A549 (cell line): Measurements from ENCODE around the gene APOBEC3C. TPM values are rescaled to one million over a fixed set of nuclear protein-coding genes. Genes with fewer than 3 reads are reported as not detected.

ENCODE experiments used
- ATAC-seq, 2 experiments: fragments of 200-7000 bp in 1 of 2; fragments of >200 bp in 1 of 2; cut with Nextera tagmentation in 1 of 2; cut with Tn5 transposase in 1 of 2; 3 replicates each; pipeline versions ENCODE4 v1.8.0 to v1.9.1; 2018 to 2020; ENCODE audit warnings: mild to moderate bottlenecking in 1 of 2, moderate library complexity in 1 of 2
- CTCF ChIA-PET: fragments of 300-600 bp; sonication (Branson Sonifier 250); formaldehyde crosslinking; extraction: SDS; loops from one replicate; lab custom pipeline; 2021; ENCODE audit warnings: antibody characterized with exemption, inconsistent platforms; lab: Yijun Ruan, JAX
- POLR2A ChIA-PET: fragments of 350-600 bp; formaldehyde crosslinking; extraction: SDS; loops from one replicate; lab custom pipeline; 2021; ENCODE audit warnings: antibody characterized with exemption, inconsistent platforms; lab: Yijun Ruan, JAX
- DNase-seq, 2 experiments: peaks; one replicate each; pipeline versions ENCODE4 v3.0.0 to v3.0.0-alpha.2; 2011 to 2016; ENCODE audit warnings: low read depth in 1 of 2, low spot score in 1 of 2
- FAIRE-seq: peaks from 2 replicates; lab custom pipeline; 2011; peaks lifted over from hg19 to GRCh38; lab: Jason Lieb, UNC
- H3K27ac ChIP-seq, 2 experiments: fragments of >200 bp; sonication (Bioruptor Twin); formaldehyde crosslinking; 3 replicates each; pipeline ENCODE4 v1.5.1; 2016 to 2017
- H3K4me1 ChIP-seq: fragments of >200 bp; sonication (Bioruptor Twin); formaldehyde crosslinking; 3 replicates; pipeline ENCODE4 v1.6.1; 2016
- H3K4me2 ChIP-seq: fragments of >200 bp; sonication (Bioruptor Twin); formaldehyde crosslinking; 3 replicates; pipeline ENCODE4 v1.6.1; 2016
- H3K4me3 ChIP-seq: fragments of >200 bp; sonication (Bioruptor Twin); formaldehyde crosslinking; 3 replicates; pipeline ENCODE4 v1.5.1; 2016
- H3K9me3 ChIP-seq: fragments of >200 bp; sonication (Bioruptor Twin); formaldehyde crosslinking; 3 replicates; pipeline ENCODE4 v1.6.1; 2016
- BHLHE40 ChIP-seq: IDR thresholded peaks from 2 replicates; pipeline ENCODE4 v1.6.1; 2012; ENCODE audit warnings: low read depth, low read length, inconsistent platforms
- EHMT2 ChIP-seq: fragments of 200-600 bp; sonication (generic); IDR thresholded peaks from 2 replicates; pipeline ENCODE4 v1.6.1; 2016; ENCODE audit warnings: antibody characterized with exemption, low read depth, mild to moderate bottlenecking, moderate library complexity
- FOXS1 ChIP-seq: fragments of 250-450 bp; sonication (Bioruptor Pico); IDR thresholded peaks from 2 replicates; pipeline ENCODE4 v1.5.0; 2020; ENCODE audit warnings: mild to moderate bottlenecking, moderate library complexity
- HOXB13 ChIP-seq: fragments of 250-450 bp; sonication (Bioruptor Pico); IDR thresholded peaks from 2 replicates; pipeline ENCODE4 v1.5.0; 2020; ENCODE audit warnings: low read depth, mild to moderate bottlenecking, moderate library complexity
- NPAS2 ChIP-seq: fragments of 250-450 bp; sonication (Bioruptor Pico); IDR thresholded peaks from 2 replicates; pipeline ENCODE4 v1.8.0; 2022; ENCODE audit warnings: mild to moderate bottlenecking, moderate library complexity, borderline replicate concordance
- NR3C1 ChIP-seq: fragments of >200 bp; sonication (Bioruptor Twin); formaldehyde crosslinking; IDR thresholded peaks from 3 replicates; pipeline ENCODE4 v1.6.1; 2017
- POLR2AphosphoS2 ChIP-seq: conservative IDR thresholded peaks from 2 replicates; pipeline ENCODE4 v1.6.1; 2012; ENCODE audit warnings: low read length, improper control_type of control experiment, inconsistent platforms
- RAD21 ChIP-seq, 2 experiments: fragments of >200 bp in 1 of 2; sonication (Bioruptor Twin) in 1 of 2; formaldehyde crosslinking in 1 of 2; IDR thresholded peaks in 1 of 2; conservative IDR thresholded peaks in 1 of 2; 2 replicates in 1 of 2; 3 replicates in 1 of 2; pipeline ENCODE4 v1.6.1; 2012 to 2018; ENCODE audit warnings: inconsistent platforms in 1 of 2
- WGBS: methylation state at CpG from one replicate; pipeline ENCODE4 v1.1.6; 2017; ENCODE audit errors: missing lambda C conversion rate; 5-methylcytosine and 5-hydroxymethylcytosine counted together
- polyA plus RNA-seq, 4 experiments: library from polyadenylated mRNA; depleted of rRNA in 3 of 4; stranded (reverse); fragments of >200 nt; fragmentation: RNase III in 1 of 4; extraction: RNeasy Plus Mini Kit Qiagen cat#74134 plus additional on column Dnase treatment in 1 of 4; gene quantifications; 2 replicates in 3 of 4; 3 replicates in 1 of 4; pipeline ENCODE4 v1.2.3, GENCODE V29; 2011 to 2017

The APOBEC3C gene
- polyA plus RNA-seq, 2 of the 4 experiments (the other 2 are of a cell fraction): 15.1 to 31.7 TPM

DNA sequence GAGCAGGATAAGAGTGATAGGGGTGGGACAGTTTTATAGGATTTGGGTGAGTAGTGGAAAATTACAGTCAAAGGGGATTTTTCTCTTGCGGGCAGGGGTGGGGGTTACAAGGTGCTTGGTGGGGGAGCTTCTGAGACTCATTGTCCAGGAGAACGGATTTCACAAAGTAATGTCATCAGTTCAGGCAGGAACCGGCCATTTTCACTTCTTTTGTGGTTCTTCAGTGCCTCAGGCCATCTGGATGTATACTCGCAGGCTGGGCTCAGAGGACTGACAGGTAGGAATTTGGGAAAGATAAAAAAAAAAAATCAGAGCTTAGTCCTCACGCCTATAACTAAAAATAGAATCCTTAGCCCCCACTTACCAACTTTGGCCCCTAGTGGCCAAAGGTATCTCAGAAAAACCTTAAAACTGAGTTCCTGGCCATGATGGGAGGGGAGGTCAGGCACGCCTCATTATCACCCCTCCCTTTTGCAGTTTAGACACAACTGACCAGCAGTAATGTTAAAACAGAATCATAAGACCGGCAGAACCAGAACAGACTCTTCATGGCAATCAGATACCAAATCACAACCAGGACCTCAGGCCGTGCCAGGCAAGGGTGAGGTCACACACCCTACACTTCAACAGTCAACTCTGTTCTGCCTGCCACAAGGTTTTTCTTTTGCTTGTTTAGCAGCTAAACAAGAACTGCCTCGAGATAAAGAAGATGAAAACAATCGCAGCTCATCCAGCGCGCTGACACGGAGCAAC, 54.2 kb downstream of the APOBEC3C start:
- TF ChIP-seq HOXB13 (CRISPR knock-in tag): no peak
- no peak for TF ChIP-seq POLR2AphosphoS2
- no peak for TF ChIP-seq NR3C1
- no peak for TF ChIP-seq FOXS1 (CRISPR knock-in tag)
- no peak for TF ChIP-seq NPAS2 (CRISPR knock-in tag)
- TF ChIP-seq RAD21 (conservative IDR thresholded peaks at IDR 0.05 in 1 of 2, IDR thresholded peaks at IDR 0.05 in 1 of 2): no peak
- no peak for TF ChIP-seq BHLHE40
- no peak for TF ChIP-seq EHMT2
- TF ChIP-seq, all 56 proteins: peak for 0
- H3K9me3 ChIP-seq: no peaks in the 10 kb centered on the region
- no peak overlapping the region for H3K4me2 ChIP-seq
- POLR2A ChIA-PET: no interaction called here
- DNase-seq (no peak), FAIRE-seq (no peak), ATAC-seq (0 out of 6 replicates have a peak, but pooled peaks of 1 of the 2 experiments have one; percentile 39)
- H3K4me1 ChIP-seq: no peaks in the 10 kb centered on the region
- CTCF ChIA-PET: no interaction called here
- H3K4me3 ChIP-seq: no peak overlapping the region
- WGBS: 66% methylated on average over 12 of the region's 13 CpGs
- no peak overlapping the region for H3K27ac ChIP-seq

Other genes starting within 250 kb of the APOBEC3C start
- gene DNAL4, start 220.1 kb upstream of the APOBEC3C start, polyA plus RNA-seq (2011; rRNA removed): 9.8 and 9.9 TPM in 2 replicates
- gene DNAL4, start 220.1 kb upstream of the APOBEC3C start, polyA plus RNA-seq (2017; fragmentation: RNase III; extraction: RNeasy Plus Mini Kit Qiagen cat#74134 plus additional on column Dnase treatment): 7.0 to 7.7 TPM (median 7.6 TPM) in 3 replicates
- 3.3 and 6.6 TPM in 2 replicates for gene NPTXR, start 170.2 kb upstream of the APOBEC3C start, polyA plus RNA-seq (2011; rRNA removed)
- gene NPTXR, start 170.2 kb upstream of the APOBEC3C start, polyA plus RNA-seq (2017; fragmentation: RNase III; extraction: RNeasy Plus Mini Kit Qiagen cat#74134 plus additional on column Dnase treatment): 9.7 to 15.3 TPM (median 14.8 TPM) in 3 replicates
- 9.8 and 10.4 TPM in 2 replicates for gene CBX6, start 142.0 kb upstream of the APOBEC3C start, polyA plus RNA-seq (2011; rRNA removed)
- gene CBX6, start 142.0 kb upstream of the APOBEC3C start, polyA plus RNA-seq (2017; fragmentation: RNase III; extraction: RNeasy Plus Mini Kit Qiagen cat#74134 plus additional on column Dnase treatment): 22.1 to 24.0 TPM (median 22.4 TPM) in 3 replicates
- not detected in 2 replicates for gene APOBEC3A, start 56.6 kb upstream of the APOBEC3C start, polyA plus RNA-seq (2011; rRNA removed)
- gene APOBEC3A, start 56.6 kb upstream of the APOBEC3C start, polyA plus RNA-seq (2017; fragmentation: RNase III; extraction: RNeasy Plus Mini Kit Qiagen cat#74134 plus additional on column Dnase treatment): not detected in 3 replicates
- 14.7 and 16.7 TPM in 2 replicates for gene APOBEC3B, start 31.9 kb upstream of the APOBEC3C start, polyA plus RNA-seq (2011; rRNA removed)
- 17.9 to 19.6 TPM (median 19.1 TPM) in 3 replicates for gene APOBEC3B, start 31.9 kb upstream of the APOBEC3C start, polyA plus RNA-seq (2017; fragmentation: RNase III; extraction: RNeasy Plus Mini Kit Qiagen cat#74134 plus additional on column Dnase treatment)
- 0.66 and 0.67 TPM in 2 replicates for gene APOBEC3D, start 6.9 kb downstream of the APOBEC3C start, polyA plus RNA-seq (2011; rRNA removed)
- gene APOBEC3D, start 6.9 kb downstream of the APOBEC3C start, polyA plus RNA-seq (2017; fragmentation: RNase III; extraction: RNeasy Plus Mini Kit Qiagen cat#74134 plus additional on column Dnase treatment): 0.29 to 0.33 TPM (median 0.30 TPM) in 3 replicates
- gene APOBEC3F, start 26.6 kb downstream of the APOBEC3C start, polyA plus RNA-seq (2011; rRNA removed): 2.9 and 4.0 TPM in 2 replicates
- gene APOBEC3F, start 26.6 kb downstream of the APOBEC3C start, polyA plus RNA-seq (2017; fragmentation: RNase III; extraction: RNeasy Plus Mini Kit Qiagen cat#74134 plus additional on column Dnase treatment): 3.3 to 4.3 TPM (median 4.3 TPM) in 3 replicates
- gene APOBEC3G, start 63.0 kb downstream of the APOBEC3C start, polyA plus RNA-seq (2011; rRNA removed): not detected in 2 replicates
- 0.16 TPM in 1 of 3 replicates, not detected in the others for gene APOBEC3G, start 63.0 kb downstream of the APOBEC3C start, polyA plus RNA-seq (2017; fragmentation: RNase III; extraction: RNeasy Plus Mini Kit Qiagen cat#74134 plus additional on column Dnase treatment)
- gene APOBEC3H, start 83.0 kb downstream of the APOBEC3C start, polyA plus RNA-seq (2011; rRNA removed): 0.43 and 0.48 TPM in 2 replicates
- 0.39 to 0.45 TPM in 2 of 3 replicates, not detected in the other for gene APOBEC3H, start 83.0 kb downstream of the APOBEC3C start, polyA plus RNA-seq (2017; fragmentation: RNase III; extraction: RNeasy Plus Mini Kit Qiagen cat#74134 plus additional on column Dnase treatment)
- 0.79 and 1.3 TPM in 2 replicates for gene CBX7, start 138.4 kb downstream of the APOBEC3C start, polyA plus RNA-seq (2011; rRNA removed)
- 2.0 to 2.5 TPM (median 2.3 TPM) in 3 replicates for gene CBX7, start 138.4 kb downstream of the APOBEC3C start, polyA plus RNA-seq (2017; fragmentation: RNase III; extraction: RNeasy Plus Mini Kit Qiagen cat#74134 plus additional on column Dnase treatment)
- 4.0 and 4.5 TPM in 2 replicates for gene PDGFB, start 230.7 kb downstream of the APOBEC3C start, polyA plus RNA-seq (2011; rRNA removed)
- gene PDGFB, start 230.7 kb downstream of the APOBEC3C start, polyA plus RNA-seq (2017; fragmentation: RNase III; extraction: RNeasy Plus Mini Kit Qiagen cat#74134 plus additional on column Dnase treatment): 2.1 to 3.3 TPM (median 3.0 TPM) in 3 replicates